Liver (tissue), 9 donors: ENCODE data around the gene NSG1. TPM values are rescaled to one million over a fixed set of nuclear protein-coding genes. Genes with fewer than 3 reads are reported as not detected.
A peak's percentile ranks its signal among the peaks of the same experiment; 100 is the strongest.

ENCODE experiments used
- DNase-seq: peaks from one replicate; pipeline ENCODE4 v3.0.0-alpha.2; 2017; ENCODE audit warnings: low spot score
- H3K27ac ChIP-seq, 2 donors: one replicate each; pipeline ENCODE4 v1.7.0; 2013; ENCODE audit warnings: inconsistent platforms in 2 of 2, low read length in 2 of 2, control low read depth in 1 of 2, low read depth in 1 of 2, mild to moderate bottlenecking in 1 of 2
- H3K27me3 ChIP-seq, 4 donors: one replicate each; pipeline versions ENCODE4 v1.6.1 to v1.7.0; 2013; ENCODE audit warnings: low read length in 3 of 4, inconsistent platforms in 1 of 4, mild to moderate bottlenecking in 1 of 4, moderate library complexity in 1 of 4; ENCODE audit not compliant: control insufficient read depth in 4 of 4, insufficient read depth in 4 of 4
- H3K36me3 ChIP-seq, 4 donors: one replicate each; pipeline versions ENCODE4 v1.6.1 to v1.7.0; 2013; ENCODE audit warnings: low read length in 3 of 4, mild to moderate bottlenecking in 3 of 4, low read depth in 1 of 4, moderate library complexity in 1 of 4; ENCODE audit not compliant: control insufficient read depth in 4 of 4, insufficient read depth in 3 of 4
- H3K4me1 ChIP-seq, 4 donors: one replicate each; pipeline versions ENCODE4 v1.6.1 to v1.7.0; 2013; ENCODE audit warnings: low read length in 3 of 4, mild to moderate bottlenecking in 3 of 4, moderate library complexity in 1 of 4; ENCODE audit not compliant: control insufficient read depth in 4 of 4, insufficient read depth in 4 of 4
- H3K4me3 ChIP-seq, 3 donors: one replicate each; pipeline versions ENCODE4 v1.6.1 to v1.7.0; 2013; ENCODE audit warnings: low read length in 3 of 3, control low read depth in 1 of 3, low read depth in 1 of 3, mild to moderate bottlenecking in 1 of 3
- H3K9ac ChIP-seq, 2 donors: one replicate each; pipeline ENCODE4 v1.7.0; 2013; ENCODE audit warnings: low read length in 2 of 2, mild to moderate bottlenecking in 2 of 2, moderate library complexity in 2 of 2, control low read depth in 1 of 2, low read depth in 1 of 2
- H3K9me3 ChIP-seq, 4 donors: one replicate each; pipeline versions ENCODE4 v1.6.1 to v1.7.0; 2013; ENCODE audit warnings: low read length in 3 of 4; ENCODE audit not compliant: control insufficient read depth in 4 of 4
- EGR1 ChIP-seq, 2 donors: IDR thresholded peaks; 2 replicates each; pipeline ENCODE4 v1.6.1; 2016 to 2018; ENCODE audit warnings: antibody characterized with exemption in 2 of 2, low read depth in 2 of 2
- FOXA1 ChIP-seq: IDR thresholded peaks from 2 replicates; pipeline ENCODE4 v1.6.1; 2016; ENCODE audit warnings: antibody characterized with exemption
- FOXA2 ChIP-seq: IDR thresholded peaks from 2 replicates; pipeline ENCODE4 v1.6.1; 2016; ENCODE audit warnings: antibody characterized with exemption
- HNF4A ChIP-seq, 2 donors: conservative IDR thresholded peaks; 2 replicates each; pipeline ENCODE4 v1.6.1; 2016; ENCODE audit warnings: antibody characterized with exemption in 2 of 2, mild to moderate bottlenecking in 2 of 2
- HNF4G ChIP-seq: IDR thresholded peaks from 2 replicates; pipeline ENCODE4 v1.6.1; 2016; ENCODE audit warnings: antibody characterized with exemption
- JUND ChIP-seq, 2 donors: IDR thresholded peaks; 2 replicates each; pipeline ENCODE4 v1.6.1; 2016; ENCODE audit warnings: antibody characterized with exemption in 2 of 2
- RAD21 ChIP-seq, 2 donors: IDR thresholded peaks; 2 replicates each; pipeline ENCODE4 v1.6.1; 2016; ENCODE audit warnings: antibody characterized with exemption in 2 of 2, mild to moderate bottlenecking in 2 of 2
- RXRA ChIP-seq, 2 donors: IDR thresholded peaks; 2 replicates each; pipeline ENCODE4 v1.6.1; 2017 to 2018; ENCODE audit warnings: antibody characterized with exemption in 2 of 2, mild to moderate bottlenecking in 1 of 2
- SP1 ChIP-seq: IDR thresholded peaks from 2 replicates; pipeline ENCODE4 v1.6.1; 2018; ENCODE audit warnings: antibody characterized with exemption, mild to moderate bottlenecking
- TAF1 ChIP-seq: conservative IDR thresholded peaks from 2 replicates; pipeline ENCODE4 v1.6.1; 2016; ENCODE audit warnings: antibody characterized with exemption, mild to moderate bottlenecking
- YY1 ChIP-seq: IDR thresholded peaks from 2 replicates; pipeline ENCODE4 v1.6.1; 2016; ENCODE audit warnings: antibody characterized with exemption, mild to moderate bottlenecking
- WGBS: extraction: QIAGEN DNeasy Blood & Tissue Kit; methylation state at CpG from one replicate; pipeline ENCODE4 v1.1.7; 2013; 5-methylcytosine and 5-hydroxymethylcytosine counted together
- polyA plus RNA-seq, 2 donors: library from polyadenylated mRNA; stranded (reverse) in 1 of 2; unstranded in 1 of 2; fragments of 200-250 nt in 1 of 2; fragments of >200 nt in 1 of 2; fragmentation: Nextera tagmentation in 1 of 2; extraction: Ambion mirVana in 1 of 2; gene quantifications; one replicate each; pipeline versions ENCODE4 v1.2.1 to v1.2.3, GENCODE V29; 2013 to 2015
- total RNA-seq, 2 donors: library from RNA; depleted of rRNA; stranded (reverse); fragments of >200 nt; gene quantifications; one replicate each; pipeline ENCODE4 v1.2.3, GENCODE V29; 2014
- TF ChIP-seq, protein P1 (sequence below): IDR thresholded peaks from 2 replicates; pipeline ENCODE4 v1.6.1; 2016; ENCODE audit warnings: antibody characterized with exemption, mild to moderate bottlenecking
- TF ChIP-seq, protein P2 (sequence below): IDR thresholded peaks from 2 replicates; pipeline ENCODE4 v1.6.1; 2016; ENCODE audit warnings: antibody characterized with exemption
- TF ChIP-seq, protein P3 (sequence below): IDR thresholded peaks from 2 replicates; pipeline ENCODE4 v1.6.1; 2016; ENCODE audit warnings: antibody characterized with exemption
- TF ChIP-seq, protein P4 (sequence below): fragments of 150-350 bp; IDR thresholded peaks from 2 replicates; pipeline ENCODE4 v1.5.1; 2017; ENCODE audit warnings: improper control_type of control experiment, low read depth, low read length; ENCODE audit not compliant: missing input control
- donor health status: healthy.
- donor health status: healthy.
- donor health status: healthy.
- donor health status: healthy.
- donor health status: healthy.

The NSG1 gene, protein sequence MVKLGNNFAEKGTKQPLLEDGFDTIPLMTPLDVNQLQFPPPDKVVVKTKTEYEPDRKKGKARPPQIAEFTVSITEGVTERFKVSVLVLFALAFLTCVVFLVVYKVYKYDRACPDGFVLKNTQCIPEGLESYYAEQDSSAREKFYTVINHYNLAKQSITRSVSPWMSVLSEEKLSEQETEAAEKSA
- total RNA-seq (under 1 TPM; under 0.01 to 0.33 TPM), polyA plus RNA-seq (under 1 TPM; 0.11 to 0.15 TPM)

DNA sequence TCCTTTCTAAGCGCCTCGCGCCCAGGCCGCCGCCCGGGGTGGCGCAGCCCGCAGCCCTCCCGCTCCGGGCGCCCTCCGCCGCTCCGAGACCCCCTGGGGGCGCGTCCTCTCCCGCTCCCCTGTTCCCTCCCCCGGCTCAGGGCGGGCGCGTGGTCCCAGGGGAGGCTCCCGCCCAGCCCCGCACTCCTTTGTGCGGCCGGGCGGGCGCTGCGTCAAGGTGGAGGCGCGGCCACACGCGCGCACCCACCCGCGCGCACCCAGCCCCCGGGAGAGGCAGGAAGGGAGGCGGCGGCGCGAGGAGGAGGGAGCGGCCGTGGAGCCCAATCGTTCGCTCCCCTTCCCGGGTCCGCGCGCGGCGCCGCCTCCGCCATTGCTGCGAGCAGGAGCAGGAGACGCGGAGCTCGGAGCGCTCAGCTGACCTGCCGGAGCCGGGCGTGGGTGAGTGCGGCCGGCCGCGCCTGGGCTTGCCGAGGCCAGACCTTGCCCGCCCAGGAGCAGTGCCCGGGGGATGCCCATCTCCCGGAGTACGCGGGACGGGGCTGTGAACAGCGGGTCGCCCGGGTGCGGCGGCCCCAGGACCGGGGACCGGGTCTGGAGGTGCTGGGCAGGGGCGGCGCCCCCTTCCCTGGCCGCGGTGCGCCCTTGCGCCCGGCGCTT, at the start of gene NSG1:
TSS of gene NSG1 (plus strand) at position 367 of the 657 bp plus-strand sequence. CDS start 528 bp downstream, outside the sequence.
- peaks cover 5 to 23% (median 12%) of the 10 kb centered on the region in 4 donors for H3K4me1 ChIP-seq
- no peaks in the 10 kb centered on the region for H3K9me3 ChIP-seq
- peaks cover 0 to 18% (median 6%) of the 10 kb centered on the region in 4 donors for H3K27me3 ChIP-seq
- H3K27ac ChIP-seq: no peak within 1 kb of the TSS
- no peak within 1 kb of the TSS for H3K9ac ChIP-seq
- TF ChIP-seq SP1 (no peak), HNF4G (no peak), HNF4A (conservative IDR thresholded peaks at IDR 0.05) (no peak), RAD21 (IDR thresholded peaks at IDR 0.05) (no peak), YY1 (no peak), FOXA1 (no peak), EGR1 (IDR thresholded peaks at IDR 0.05; ENCODE audit: low read depth in 2 of 2) (no peak)
- TF ChIP-seq, protein P1, sequence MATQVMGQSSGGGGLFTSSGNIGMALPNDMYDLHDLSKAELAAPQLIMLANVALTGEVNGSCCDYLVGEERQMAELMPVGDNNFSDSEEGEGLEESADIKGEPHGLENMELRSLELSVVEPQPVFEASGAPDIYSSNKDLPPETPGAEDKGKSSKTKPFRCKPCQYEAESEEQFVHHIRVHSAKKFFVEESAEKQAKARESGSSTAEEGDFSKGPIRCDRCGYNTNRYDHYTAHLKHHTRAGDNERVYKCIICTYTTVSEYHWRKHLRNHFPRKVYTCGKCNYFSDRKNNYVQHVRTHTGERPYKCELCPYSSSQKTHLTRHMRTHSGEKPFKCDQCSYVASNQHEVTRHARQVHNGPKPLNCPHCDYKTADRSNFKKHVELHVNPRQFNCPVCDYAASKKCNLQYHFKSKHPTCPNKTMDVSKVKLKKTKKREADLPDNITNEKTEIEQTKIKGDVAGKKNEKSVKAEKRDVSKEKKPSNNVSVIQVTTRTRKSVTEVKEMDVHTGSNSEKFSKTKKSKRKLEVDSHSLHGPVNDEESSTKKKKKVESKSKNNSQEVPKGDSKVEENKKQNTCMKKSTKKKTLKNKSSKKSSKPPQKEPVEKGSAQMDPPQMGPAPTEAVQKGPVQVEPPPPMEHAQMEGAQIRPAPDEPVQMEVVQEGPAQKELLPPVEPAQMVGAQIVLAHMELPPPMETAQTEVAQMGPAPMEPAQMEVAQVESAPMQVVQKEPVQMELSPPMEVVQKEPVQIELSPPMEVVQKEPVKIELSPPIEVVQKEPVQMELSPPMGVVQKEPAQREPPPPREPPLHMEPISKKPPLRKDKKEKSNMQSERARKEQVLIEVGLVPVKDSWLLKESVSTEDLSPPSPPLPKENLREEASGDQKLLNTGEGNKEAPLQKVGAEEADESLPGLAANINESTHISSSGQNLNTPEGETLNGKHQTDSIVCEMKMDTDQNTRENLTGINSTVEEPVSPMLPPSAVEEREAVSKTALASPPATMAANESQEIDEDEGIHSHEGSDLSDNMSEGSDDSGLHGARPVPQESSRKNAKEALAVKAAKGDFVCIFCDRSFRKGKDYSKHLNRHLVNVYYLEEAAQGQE: no peak
- TF ChIP-seq, protein P2, sequence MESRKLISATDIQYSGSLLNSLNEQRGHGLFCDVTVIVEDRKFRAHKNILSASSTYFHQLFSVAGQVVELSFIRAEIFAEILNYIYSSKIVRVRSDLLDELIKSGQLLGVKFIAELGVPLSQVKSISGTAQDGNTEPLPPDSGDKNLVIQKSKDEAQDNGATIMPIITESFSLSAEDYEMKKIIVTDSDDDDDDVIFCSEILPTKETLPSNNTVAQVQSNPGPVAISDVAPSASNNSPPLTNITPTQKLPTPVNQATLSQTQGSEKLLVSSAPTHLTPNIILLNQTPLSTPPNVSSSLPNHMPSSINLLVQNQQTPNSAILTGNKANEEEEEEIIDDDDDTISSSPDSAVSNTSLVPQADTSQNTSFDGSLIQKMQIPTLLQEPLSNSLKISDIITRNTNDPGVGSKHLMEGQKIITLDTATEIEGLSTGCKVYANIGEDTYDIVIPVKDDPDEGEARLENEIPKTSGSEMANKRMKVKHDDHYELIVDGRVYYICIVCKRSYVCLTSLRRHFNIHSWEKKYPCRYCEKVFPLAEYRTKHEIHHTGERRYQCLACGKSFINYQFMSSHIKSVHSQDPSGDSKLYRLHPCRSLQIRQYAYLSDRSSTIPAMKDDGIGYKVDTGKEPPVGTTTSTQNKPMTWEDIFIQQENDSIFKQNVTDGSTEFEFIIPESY: no peak
- TF ChIP-seq, protein P3, sequence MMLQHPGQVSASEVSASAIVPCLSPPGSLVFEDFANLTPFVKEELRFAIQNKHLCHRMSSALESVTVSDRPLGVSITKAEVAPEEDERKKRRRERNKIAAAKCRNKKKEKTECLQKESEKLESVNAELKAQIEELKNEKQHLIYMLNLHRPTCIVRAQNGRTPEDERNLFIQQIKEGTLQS: no peak
- TF ChIP-seq, protein P4, sequence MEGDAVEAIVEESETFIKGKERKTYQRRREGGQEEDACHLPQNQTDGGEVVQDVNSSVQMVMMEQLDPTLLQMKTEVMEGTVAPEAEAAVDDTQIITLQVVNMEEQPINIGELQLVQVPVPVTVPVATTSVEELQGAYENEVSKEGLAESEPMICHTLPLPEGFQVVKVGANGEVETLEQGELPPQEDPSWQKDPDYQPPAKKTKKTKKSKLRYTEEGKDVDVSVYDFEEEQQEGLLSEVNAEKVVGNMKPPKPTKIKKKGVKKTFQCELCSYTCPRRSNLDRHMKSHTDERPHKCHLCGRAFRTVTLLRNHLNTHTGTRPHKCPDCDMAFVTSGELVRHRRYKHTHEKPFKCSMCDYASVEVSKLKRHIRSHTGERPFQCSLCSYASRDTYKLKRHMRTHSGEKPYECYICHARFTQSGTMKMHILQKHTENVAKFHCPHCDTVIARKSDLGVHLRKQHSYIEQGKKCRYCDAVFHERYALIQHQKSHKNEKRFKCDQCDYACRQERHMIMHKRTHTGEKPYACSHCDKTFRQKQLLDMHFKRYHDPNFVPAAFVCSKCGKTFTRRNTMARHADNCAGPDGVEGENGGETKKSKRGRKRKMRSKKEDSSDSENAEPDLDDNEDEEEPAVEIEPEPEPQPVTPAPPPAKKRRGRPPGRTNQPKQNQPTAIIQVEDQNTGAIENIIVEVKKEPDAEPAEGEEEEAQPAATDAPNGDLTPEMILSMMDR: no peak
- H3K4me3 ChIP-seq: peak within 1 kb of the TSS in 1 of 3 donors; percentile 36
- no peak for DNase-seq
- H3K36me3 ChIP-seq: no peaks in the 10 kb centered on the region
- 2% methylated on average over 87 of the region's 87 CpGs for WGBS

DNA sequence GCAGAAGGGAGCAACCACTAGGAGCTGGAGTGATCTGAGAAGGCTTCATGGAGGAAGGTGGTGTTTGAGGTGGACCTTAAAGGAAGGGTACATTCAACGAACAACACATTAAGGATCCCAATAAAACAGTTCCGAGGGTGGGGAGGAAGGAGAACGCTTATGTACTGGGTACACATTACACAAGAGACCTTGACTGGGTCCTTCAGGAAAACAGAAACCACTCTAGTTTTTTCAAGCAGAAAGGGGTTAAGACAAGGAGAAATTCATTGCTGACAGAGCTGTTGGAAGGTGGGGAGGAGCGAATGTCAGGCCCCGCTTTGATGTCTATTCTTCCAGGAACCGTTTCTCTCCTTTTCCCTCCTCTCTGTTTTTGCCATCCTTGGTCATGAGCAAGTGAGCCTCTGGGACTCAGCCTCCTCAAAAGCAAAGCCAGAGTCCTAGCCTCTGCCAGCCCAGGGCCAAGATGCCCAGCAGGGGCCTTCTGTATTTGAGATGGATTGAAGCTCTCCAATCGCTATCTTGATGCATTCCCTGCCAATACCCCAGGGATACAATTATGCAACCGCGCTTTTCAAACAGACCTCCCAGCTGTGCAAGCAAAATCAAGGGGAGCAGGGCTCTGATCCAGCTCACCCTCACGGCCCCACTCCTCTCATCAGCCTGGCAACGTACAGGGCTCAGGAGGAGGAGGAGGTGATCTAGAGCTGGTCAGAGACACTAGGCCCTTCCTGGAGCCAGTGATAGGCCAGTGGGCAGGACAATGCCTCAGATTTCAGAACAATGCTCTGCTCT, 48.5 kb upstream of the NSG1 start:
- H3K36me3 ChIP-seq: no peaks in the 10 kb centered on the region
- TF ChIP-seq JUND (IDR thresholded peaks at IDR 0.05) (no peak), RAD21 (IDR thresholded peaks at IDR 0.05) (no peak), FOXA1 (no peak), HNF4G (no peak), FOXA2 (no peak), YY1 (no peak), EGR1 (IDR thresholded peaks at IDR 0.05; ENCODE audit: low read depth in 2 of 2) (no peak), RXRA (IDR thresholded peaks at IDR 0.05) (no peak), TAF1 (no peak)
- TF ChIP-seq, protein P3: no peak
- WGBS: 58% methylated on average over 11 of the region's 11 CpGs
- no peaks in the 10 kb centered on the region for H3K9me3 ChIP-seq
- no peak overlapping the region for H3K27ac ChIP-seq
- no peak overlapping the region for H3K4me3 ChIP-seq
- no peaks in the 10 kb centered on the region for H3K27me3 ChIP-seq
- no peak overlapping the region for H3K9ac ChIP-seq
- peaks cover 0 to 4% (median 0%) of the 10 kb centered on the region in 4 donors for H3K4me1 ChIP-seq
- DNase-seq: no peak
